Mesothelial cell of epicardium (in vitro differentiated cells): Measurements from ENCODE around the gene CECR2. TPM values are rescaled to one million over a fixed set of nuclear protein-coding genes. Genes with fewer than 3 reads are reported as not detected.

Source experiments
- DNase-seq, 2 experiments: peaks; one replicate each; pipeline ENCODE4 v3.0.0; 2021; ENCODE audit warnings: low spot score in 2 of 2; ENCODE audit not compliant: unreplicated experiment in 2 of 2
- H3K27ac Mint-ChIP-seq: 2 replicates; pipeline ENCODE4 v1.8.0; 2021; ENCODE audit warnings: mixed read lengths
- H3K27me3 Mint-ChIP-seq: 2 replicates; pipeline ENCODE4 v1.8.0; 2021; ENCODE audit warnings: low read depth, mixed read lengths
- H3K36me3 Mint-ChIP-seq: 2 replicates; pipeline ENCODE4 v1.8.0; 2021; ENCODE audit warnings: mixed read lengths
- H3K4me1 Mint-ChIP-seq: 2 replicates; pipeline ENCODE4 v1.8.0; 2021; ENCODE audit warnings: mixed read lengths
- H3K4me3 Mint-ChIP-seq: 2 replicates; pipeline ENCODE4 v1.8.0; 2021; ENCODE audit warnings: mild to moderate bottlenecking, moderate library complexity, mixed read lengths
- H3K9me3 Mint-ChIP-seq: 2 replicates; pipeline ENCODE4 v1.8.0; 2021; ENCODE audit warnings: mixed read lengths
- total RNA-seq: library from RNA; stranded (reverse); gene quantifications from 3 replicates; pipeline ENCODE4 v1.2.1, GENCODE V29; 2021
- TF ChIP-seq, protein P1 (sequence below): fragments of 200-600 bp; sonication (generic); IDR thresholded peaks from one replicate; pipeline ENCODE4 v1.5.0; 2021; ENCODE audit warnings: antibody characterized with exemption; ENCODE audit not compliant: unreplicated experiment

CECR2 gene
- total RNA-seq, 1 donor from 2014 or later = 15.0 TPM

DNA sequence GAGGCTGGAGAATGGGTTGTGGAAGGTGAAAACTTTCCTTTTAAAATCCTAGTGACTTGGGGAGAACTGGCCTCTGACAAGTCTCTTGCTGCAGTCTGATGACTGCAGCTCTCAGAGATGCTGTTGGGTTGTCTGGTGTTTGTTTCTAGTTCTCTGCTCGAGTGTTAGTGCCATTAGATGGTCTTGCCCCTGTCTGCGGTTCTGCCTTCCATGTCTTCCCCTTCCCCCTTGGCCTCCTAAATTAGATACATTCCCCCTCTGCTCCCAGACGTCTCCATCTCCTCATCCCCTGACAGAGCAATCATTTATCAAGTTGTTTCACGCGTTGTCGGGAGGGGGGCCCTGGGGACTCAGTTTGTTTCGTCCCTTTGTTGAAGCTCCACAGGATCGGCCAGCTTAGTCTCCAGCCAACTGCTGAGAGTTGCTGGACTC, 67.7 kb downstream of the CECR2 start:
- Mint-ChIP-seq H3K36me3 (no peaks in the 10 kb centered on the region), H3K9me3 (no peaks in the 10 kb centered on the region), H3K4me3 (peak overlapping the region; percentile 39), H3K27me3 (no peaks in the 10 kb centered on the region), H3K27ac (peak overlapping the region; percentile 83), H3K4me1 (peaks cover 37% of the 10 kb centered on the region)
- DNase-seq = no peak
- TF ChIP-seq, protein P1, sequence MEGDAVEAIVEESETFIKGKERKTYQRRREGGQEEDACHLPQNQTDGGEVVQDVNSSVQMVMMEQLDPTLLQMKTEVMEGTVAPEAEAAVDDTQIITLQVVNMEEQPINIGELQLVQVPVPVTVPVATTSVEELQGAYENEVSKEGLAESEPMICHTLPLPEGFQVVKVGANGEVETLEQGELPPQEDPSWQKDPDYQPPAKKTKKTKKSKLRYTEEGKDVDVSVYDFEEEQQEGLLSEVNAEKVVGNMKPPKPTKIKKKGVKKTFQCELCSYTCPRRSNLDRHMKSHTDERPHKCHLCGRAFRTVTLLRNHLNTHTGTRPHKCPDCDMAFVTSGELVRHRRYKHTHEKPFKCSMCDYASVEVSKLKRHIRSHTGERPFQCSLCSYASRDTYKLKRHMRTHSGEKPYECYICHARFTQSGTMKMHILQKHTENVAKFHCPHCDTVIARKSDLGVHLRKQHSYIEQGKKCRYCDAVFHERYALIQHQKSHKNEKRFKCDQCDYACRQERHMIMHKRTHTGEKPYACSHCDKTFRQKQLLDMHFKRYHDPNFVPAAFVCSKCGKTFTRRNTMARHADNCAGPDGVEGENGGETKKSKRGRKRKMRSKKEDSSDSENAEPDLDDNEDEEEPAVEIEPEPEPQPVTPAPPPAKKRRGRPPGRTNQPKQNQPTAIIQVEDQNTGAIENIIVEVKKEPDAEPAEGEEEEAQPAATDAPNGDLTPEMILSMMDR = no peak

DNA sequence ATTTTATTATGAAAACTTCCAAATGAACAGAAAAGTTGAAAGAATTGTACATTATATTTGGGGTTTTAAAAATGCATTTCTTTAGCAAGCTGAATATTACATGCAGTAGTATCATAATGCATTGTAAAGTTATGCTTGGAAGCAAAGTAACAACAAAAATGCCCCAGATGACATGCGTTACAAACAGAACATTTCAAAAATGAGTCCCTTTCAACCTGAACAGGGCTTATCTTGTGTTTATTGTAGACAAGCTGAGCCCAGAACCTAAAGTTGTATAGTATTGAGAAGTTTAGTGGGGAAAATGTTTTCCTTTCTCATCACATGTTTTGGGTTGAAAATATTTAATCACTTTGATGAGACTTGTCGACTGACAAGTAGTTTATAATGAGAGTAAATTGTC, 68.8 kb downstream of the CECR2 start:
- TF ChIP-seq, protein P1 = no peak

DNA sequence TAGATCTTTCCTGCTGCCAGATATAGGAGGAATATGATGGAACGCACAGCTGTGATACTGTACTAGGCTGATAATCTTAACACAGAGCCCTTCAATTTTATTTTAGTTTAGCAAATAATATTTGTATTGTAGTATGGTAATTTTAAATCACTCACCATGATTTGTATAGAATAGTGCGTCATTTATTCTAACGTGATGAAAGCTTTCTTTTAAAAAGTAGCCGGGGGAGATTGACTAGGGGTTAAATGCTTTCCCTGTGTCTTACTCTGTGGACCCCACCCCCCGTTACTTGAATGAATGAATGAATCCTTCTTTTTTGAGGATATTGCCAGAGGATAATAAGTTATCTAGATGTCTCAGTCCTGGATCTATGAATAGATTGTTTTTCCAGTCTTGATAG, 72.1 kb downstream of the CECR2 start:
- H3K27me3 Mint-ChIP-seq = no peaks in the 10 kb centered on the region
- peaks cover 35% of the 10 kb centered on the region for H3K4me1 Mint-ChIP-seq
- H3K9me3 Mint-ChIP-seq = no peaks in the 10 kb centered on the region
- no peak overlapping the region for H3K4me3 Mint-ChIP-seq
- H3K36me3 Mint-ChIP-seq = no peaks in the 10 kb centered on the region
- TF ChIP-seq, protein P1 = no peak
- DNase-seq = no peak
- H3K27ac Mint-ChIP-seq = no peak overlapping the region

More for the DNA sequence above, 68.8 kb downstream of the CECR2 start:
- Mint-ChIP-seq H3K27ac (no peak overlapping the region), H3K4me3 (no peak overlapping the region), H3K36me3 (no peaks in the 10 kb centered on the region), H3K9me3 (no peaks in the 10 kb centered on the region), H3K4me1 (peaks cover 37% of the 10 kb centered on the region), H3K27me3 (no peaks in the 10 kb centered on the region)
- no peak for DNase-seq

DNA sequence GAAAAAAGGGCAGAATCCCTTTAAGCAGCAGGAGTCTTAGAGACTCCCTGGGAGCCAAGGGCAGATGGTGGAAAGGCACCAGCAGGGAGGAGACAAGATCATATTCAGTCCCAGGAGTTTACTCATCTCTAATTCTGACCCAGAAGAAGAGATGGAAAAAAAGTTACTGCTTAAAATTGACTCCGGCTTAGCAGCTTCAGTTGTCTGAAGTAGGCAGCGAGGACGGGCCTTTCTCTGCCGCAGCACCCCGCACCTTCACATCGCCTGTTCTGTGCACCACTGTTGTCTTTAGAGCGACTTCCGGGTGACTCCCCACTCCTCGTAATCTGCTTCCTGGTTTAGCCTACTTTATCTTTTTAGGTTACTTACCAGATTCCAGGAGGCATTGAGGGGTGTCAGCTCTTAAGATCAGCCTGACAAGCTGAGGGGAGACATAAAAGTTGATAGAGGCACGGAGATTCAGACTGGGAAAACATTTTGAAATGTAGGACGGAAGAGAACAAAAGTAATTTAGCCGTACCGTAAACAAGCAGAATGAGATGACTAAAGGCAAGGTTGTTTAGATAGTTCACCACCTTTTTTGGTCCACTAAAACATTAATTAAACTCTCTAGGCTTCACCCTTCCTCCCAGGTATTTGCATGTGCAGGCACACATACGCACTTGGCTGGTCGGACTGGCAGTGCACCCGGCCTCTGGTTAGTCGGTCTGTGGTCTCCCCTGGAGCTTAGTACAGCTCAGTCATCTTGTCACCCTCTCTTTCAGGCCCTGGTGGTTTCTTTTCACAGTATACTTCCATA, 74.3 kb downstream of the CECR2 start:
- no peaks in the 10 kb centered on the region for H3K27me3 Mint-ChIP-seq
- H3K9me3 Mint-ChIP-seq = no peaks in the 10 kb centered on the region
- DNase-seq = no peak
- no peaks in the 10 kb centered on the region for H3K36me3 Mint-ChIP-seq
- peak overlapping the region; percentile 79 for H3K27ac Mint-ChIP-seq
- H3K4me1 Mint-ChIP-seq = peaks cover 15% of the 10 kb centered on the region
- peak overlapping the region; percentile 36 for H3K4me3 Mint-ChIP-seq
- TF ChIP-seq, protein P1 = no peak

DNA sequence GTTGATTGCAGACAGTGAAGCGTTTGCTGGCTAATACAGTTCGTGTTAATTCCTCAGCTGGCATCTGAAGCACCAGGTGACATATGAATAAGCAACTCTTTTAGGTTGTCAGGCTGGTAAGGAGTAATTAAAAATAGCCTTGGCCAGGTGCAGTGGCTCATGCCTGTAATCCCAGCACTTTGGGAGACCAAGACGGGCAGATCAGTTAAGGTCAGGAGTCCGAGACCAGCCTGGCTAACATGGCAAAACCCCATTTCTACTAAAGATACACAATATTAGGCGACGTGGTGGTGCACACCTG, 74.9 kb downstream of the CECR2 start:
- no peak for DNase-seq
- Mint-ChIP-seq H3K36me3 (no peaks in the 10 kb centered on the region), H3K4me3 (no peak overlapping the region), H3K9me3 (no peaks in the 10 kb centered on the region), H3K27ac (no peak overlapping the region), H3K4me1 (peaks cover 15% of the 10 kb centered on the region), H3K27me3 (no peaks in the 10 kb centered on the region)
- TF ChIP-seq, protein P1 = no peak

DNA sequence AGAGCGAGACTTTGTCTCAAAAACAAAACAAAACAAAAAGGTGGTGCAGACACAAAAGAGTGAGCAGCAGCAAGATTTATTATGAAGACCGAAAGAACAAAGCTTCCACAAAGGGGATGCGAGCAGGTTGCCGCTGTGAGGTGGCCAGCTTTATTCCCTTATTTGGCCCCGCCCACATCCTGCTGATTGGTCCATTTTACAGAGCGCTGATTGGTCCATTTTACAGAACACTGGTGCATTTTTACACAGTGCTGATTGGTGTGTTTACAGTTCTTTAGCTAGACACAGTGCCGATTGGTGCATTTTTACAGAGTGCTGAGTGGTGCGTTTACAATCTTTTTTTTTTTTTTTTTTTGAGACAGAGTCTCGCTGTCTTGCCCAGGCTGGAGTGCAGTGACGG, 77.4 kb downstream of the CECR2 start:
- TF ChIP-seq, protein P1 = no peak
- peaks cover 21% of the 10 kb centered on the region for H3K4me1 Mint-ChIP-seq
- no peak for DNase-seq
- H3K27me3 Mint-ChIP-seq = no peaks in the 10 kb centered on the region
- H3K27ac Mint-ChIP-seq = no peak overlapping the region
- no peaks in the 10 kb centered on the region for H3K9me3 Mint-ChIP-seq
- H3K4me3 Mint-ChIP-seq = no peak overlapping the region
- no peaks in the 10 kb centered on the region for H3K36me3 Mint-ChIP-seq
